DMS53 (cell line): ENCODE measurements around the gene MCC.

Experiments
- DNase-seq: peaks from one replicate; lab custom pipeline; 2025; lab: John Stamatoyannopoulos, UW

The MCC gene

DNA sequence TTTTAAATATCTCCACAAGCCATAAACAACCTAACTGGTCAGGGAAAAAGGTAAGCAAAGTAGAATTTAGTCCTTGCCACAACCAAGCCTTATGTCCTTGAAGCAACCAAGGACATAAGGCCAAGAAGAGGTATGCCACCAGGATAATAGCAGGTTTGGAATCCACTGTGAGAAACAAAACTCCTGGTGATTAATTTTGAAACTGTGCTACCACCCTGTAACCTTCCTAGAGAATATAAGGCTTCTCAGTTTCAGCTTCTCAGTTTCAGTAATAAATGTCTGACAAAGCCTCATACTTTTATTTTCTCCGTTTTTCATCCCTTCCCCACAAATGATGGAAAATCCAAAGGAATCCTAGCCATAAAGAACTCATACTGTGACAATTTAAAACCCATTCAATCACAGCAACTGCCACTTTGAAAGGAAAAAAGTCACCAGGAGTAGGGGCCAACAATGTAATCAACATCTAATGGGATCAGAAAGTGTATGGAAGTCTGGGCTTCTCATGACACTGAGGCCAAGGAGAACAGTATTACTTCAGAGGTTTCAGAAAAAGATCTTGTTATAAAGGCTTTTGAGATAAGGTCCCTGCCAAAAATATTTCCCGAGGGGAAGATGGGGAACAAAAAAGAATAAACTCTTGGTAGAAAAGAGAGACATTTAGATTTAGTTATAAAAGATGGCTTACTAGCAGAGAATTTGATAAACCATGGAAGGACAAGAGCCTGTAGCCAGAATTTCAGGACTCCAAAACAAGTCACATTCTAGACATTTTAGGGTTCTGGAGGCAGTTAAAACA lies 242.6 kb downstream of the MCC start:
- DNase-seq, result no peak

DNA sequence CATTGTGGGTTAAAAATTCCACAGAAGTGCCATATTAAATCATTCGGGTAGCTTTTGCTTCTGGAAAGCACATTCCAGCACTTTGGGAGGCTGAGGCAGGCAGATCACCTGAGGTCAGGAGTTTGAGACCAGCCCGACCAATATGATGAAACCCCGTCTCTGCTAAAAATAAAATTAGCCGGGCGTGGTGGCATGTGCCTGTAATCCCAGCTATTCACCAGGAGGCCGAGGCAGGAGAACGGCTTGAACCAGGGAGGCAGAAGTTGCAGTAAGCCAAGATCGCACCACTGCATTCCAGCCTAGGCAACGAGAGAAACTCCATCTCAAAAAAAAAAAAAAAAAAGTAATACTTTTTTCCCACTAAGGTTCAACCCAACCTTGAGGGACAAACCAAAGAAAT lies 243.3 kb downstream of the MCC start:
- DNase-seq, result no peak

DNA sequence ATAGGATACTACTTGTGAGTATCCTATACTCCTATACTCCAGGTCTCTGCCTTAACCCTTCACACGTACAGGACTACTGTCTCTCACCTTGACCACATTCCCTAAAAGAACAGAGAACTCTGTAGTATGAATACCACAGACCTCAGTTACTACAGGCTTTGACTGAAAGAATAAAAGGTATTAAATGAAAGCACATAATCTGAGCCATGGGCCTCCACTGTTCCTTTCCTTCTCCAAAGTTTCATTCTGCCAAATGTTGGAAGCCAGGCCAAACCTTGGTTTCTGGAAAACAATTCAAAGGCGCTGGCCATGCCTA lies 244.9 kb downstream of the MCC start:
- no peak for DNase-seq

- DNase-seq, result no peak
Observed at GRCh38 chr5:113242481-113243348, 245.5 kb downstream of the MCC start.

GRCh38 chr5:113240951-113241726 lies 247.1 kb downstream of the MCC start:
- no peak for DNase-seq

- no peak for DNase-seq
Observed at GRCh38 chr5:113240032-113240431, 248.2 kb downstream of the MCC start.

DNA sequence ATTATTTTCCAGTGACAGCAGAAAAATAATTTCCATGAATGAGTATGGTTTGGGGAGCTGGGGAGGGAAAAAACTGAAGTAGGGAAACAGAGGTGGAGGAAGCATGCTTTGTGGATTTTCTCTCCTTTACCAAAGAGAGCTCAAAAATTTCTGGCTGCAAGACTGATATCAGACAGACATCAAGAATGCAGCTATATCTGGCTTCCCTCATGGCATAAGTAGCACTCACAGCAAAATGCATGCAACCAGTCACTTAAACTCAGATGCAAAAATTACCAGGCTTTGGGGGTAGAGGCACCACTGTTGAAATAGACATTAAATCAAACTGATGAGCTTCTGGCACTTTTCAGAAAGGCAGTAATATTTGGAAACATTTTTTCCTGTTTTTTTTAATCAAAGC lies 250.4 kb downstream of the MCC start:
- DNase-seq, result no peak

DNA sequence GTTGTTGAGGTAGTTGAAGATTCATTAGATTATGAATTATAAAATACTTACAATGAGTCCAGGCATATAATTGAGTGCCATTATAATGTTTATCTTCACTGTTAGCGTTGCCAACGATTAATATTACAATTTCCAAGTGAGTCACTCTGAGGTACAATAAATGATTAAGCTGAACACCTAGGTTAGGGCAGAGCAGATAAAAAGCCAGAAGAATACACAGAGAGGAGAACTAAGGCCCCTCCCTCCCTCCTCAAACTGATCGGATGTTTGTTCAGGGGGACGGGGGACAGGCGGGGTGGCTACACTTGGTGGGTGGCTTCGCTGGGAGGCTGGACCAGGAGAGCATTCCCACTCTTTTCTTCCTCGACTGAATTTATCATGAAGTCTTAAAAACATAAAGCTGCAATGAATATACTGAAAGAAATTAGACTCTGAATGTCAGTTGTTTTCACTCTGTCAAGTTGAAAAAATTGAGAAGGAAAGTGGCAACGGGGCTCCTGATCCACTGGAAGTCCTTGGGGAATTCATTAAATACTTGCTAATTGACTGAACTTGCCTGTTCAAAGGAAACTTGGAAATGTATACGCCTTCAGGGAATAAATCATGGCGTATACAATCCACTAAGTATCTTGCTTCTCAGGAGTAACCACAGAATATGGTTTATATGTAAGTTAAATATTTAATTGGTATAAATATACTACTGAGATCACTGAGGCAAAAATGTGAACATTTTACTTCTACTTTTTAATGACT lies 251.5 kb downstream of the MCC start:
- DNase-seq, result no peak

DNA sequence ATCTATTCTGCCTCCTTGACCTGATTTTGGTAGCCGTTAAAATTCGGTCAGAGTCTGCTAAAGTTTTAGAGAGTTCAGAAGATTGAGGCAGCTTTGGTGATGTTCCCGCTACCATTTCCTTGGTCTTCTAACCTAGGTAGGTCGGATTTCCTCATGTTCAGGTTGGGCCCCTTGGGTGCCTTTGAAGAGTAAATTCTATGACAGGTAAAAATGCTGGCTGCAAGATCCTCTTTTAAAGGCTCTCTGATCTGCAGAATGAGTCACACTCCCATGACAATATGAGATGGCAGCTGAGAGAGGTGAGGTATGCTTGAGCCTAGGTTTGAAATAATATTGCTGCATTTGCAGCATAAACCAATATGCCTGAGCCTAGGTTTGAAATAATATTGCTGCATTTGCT lies 252.4 kb downstream of the MCC start:
- peak; percentile 18 for DNase-seq

DNA sequence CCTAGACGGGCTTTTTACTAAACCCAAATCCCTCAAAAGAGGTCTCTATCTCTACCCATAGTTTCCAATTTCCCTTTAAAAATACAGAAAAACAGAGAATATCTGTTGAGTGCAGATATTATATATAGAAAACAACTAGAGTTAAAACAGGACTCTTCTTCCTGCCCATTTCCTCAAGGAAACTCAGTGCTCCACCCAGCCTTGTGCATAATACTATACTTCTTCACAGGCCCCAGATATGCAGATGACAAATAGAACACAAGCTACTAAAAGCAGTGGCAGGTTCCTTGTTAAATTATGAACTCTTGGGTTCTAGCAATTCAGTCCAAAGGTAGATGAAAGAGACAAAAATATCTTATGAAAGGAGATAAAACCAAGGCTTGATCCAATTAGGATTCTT lies 253.7 kb downstream of the MCC start:
- DNase-seq, result no peak

DNA sequence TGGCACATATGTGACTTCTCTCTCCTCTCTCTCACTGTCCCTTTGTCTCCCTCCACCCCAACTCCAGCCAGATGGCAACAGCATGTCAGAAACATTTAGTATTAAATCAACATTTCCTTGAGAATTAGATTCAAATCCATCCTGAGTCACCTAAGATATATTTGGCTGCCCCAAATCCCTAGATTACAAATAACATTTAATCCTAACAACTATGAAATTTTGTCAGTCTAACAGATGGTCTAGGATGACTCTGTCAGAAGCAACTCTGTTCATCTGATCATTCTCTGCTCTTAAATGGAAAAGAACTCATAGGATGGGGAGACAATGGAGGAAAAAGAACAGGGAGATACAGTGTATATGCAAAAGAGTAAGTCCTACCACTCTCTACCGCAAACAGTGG lies 254.6 kb downstream of the MCC start:
- DNase-seq, result no peak

DNA sequence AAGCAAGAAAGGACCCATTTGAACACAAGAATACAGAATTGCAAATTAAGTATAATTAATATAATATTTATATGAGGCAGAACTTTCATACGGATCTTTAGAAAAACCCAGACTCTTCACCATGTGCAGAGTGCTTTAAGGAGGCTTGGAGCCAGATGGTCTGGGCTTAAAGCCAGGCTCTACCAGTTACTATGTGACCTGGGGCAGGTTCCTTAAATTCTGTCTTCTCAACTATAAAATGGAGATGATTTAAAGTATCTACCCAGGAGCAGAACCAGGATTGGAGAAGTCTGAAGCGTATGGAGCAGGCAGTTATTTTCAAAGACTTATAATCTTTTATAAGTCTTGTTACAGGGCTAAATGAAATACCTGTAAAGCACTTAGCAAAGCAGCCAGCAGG lies 255.6 kb downstream of the MCC start:
- no peak for DNase-seq

GRCh38 chr5:113232221-113232620 lies 256.0 kb downstream of the MCC start:
- DNase-seq, result no peak

GRCh38 chr5:113231653-113232000 lies 256.6 kb downstream of the MCC start:
- no peak for DNase-seq

- DNase-seq, result no peak
Observed at GRCh38 chr5:113230711-113231652, 257.3 kb downstream of the MCC start.

- no peak for DNase-seq
Observed at GRCh38 chr5:113227798-113228197, 260.5 kb downstream of the MCC start.

DNA sequence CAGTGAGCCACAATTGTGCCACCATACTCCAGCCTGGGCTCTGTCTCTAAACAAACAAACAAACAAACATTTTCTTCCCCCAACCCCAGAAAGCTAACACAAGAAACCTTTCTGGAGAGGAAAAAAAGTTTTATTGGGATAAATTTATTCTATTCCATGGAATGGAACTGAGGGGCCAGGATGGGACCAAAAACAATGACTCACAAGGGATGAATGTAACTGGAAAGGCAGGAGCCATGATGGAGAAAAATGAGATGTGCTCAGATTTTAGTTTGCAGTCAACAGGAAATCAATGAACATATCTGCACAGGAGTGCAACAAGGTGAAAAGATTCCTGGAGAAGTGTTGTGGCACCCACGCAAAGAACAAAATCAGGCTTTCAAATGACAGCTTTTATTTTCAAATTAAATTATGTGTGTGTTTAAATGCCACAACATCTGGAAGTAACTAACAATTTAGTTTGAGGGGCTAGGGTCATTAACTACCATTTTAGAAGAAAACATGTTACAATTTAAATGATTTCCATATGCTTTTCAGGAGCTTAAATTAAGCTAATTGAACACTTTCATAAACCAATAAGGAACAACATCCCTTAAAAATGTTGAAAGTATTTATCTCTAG lies 262.0 kb downstream of the MCC start:
- no peak for DNase-seq

GRCh38 chr5:113225259-113225658 lies 263.0 kb downstream of the MCC start:
- DNase-seq, result no peak

DNA sequence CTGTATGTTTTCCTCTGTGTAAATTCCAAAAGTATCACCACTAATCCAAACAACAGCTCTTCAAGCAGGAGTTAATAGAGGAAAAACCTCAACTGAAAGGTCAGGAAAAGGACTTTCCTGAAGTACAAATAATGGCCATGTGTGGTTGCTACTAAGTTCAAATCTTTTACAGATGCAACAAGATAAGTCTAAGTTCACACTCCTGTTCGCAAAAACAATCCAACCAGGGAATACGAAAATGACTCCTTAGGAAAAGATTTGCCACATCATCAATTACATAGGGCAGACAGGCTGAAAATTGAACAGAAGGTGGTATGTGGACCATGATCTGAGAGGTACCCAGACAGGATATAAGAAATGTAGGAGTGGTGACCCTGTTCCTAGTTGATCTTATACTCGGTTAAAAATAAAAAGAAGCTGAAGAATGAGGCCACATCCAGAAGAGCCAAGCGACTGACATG lies 263.6 kb downstream of the MCC start:
- DNase-seq, result no peak

- DNase-seq, result no peak
Observed at GRCh38 chr5:113223831-113224604, 264.2 kb downstream of the MCC start.
